Astrocyte of the cerebellum (primary cell): ENCODE data around the gene SLC35F2.

Experiments used
- DNase-seq: peaks from one replicate; pipeline ENCODE4 v3.0.0-alpha.2; 2011; ENCODE audit warnings: low read depth
- H3K4me3 ChIP-seq: 2 replicates; pipeline ENCODE4 v1.5.1; 2011; ENCODE audit warnings: mild to moderate bottlenecking, low read depth, low read length, moderate library complexity
- CTCF ChIP-seq: IDR thresholded peaks from 2 replicates; pipeline ENCODE4 v1.5.1; 2012; ENCODE audit warnings: low read length, low read depth, moderate library complexity, mild to moderate bottlenecking; ENCODE audit errors: missing control alignments
- in situ Hi-C: cut with HindIII; loops from 2 replicates; pipeline ENCODE4 v1.10.0; 2017; ENCODE audit warnings: low sequenced_read_pairs

The SLC35F2 gene

GRCh38 chr11:107750313-107750712 is 108.3 kb downstream of the SLC35F2 start:
- in situ Hi-C loops: no loop called here
- DNase-seq: no peak
- TF ChIP-seq CTCF: no peak
- H3K4me3 ChIP-seq: no peak overlapping the region

GRCh38 chr11:107747622-107748021 is 111.0 kb downstream of the SLC35F2 start:
- no peak overlapping the region for H3K4me3 ChIP-seq
- in situ Hi-C loops: no loop called here
- no peak for TF ChIP-seq CTCF
- DNase-seq: no peak

- DNase-seq: no peak
- TF ChIP-seq CTCF: no peak
- H3K4me3 ChIP-seq: no peak overlapping the region
- in situ Hi-C loops: no loop called here
These were observed 113.9 kb downstream of the SLC35F2 start for GRCh38 chr11:107744736-107745135.

- no peak for DNase-seq
- no peak overlapping the region for H3K4me3 ChIP-seq
- in situ Hi-C loops: no loop called here
- TF ChIP-seq CTCF: no peak
These were observed 115.4 kb downstream of the SLC35F2 start for GRCh38 chr11:107743191-107743590.

- in situ Hi-C loops: no loop called here
- TF ChIP-seq CTCF: peak; percentile 63
- no peak overlapping the region for H3K4me3 ChIP-seq
- DNase-seq: no peak
These were observed 117.4 kb downstream of the SLC35F2 start for GRCh38 chr11:107741044-107741823.
